Bladder microvascular endothelial cell (primary cell): ENCODE results near the gene ELN. TPM values are rescaled to one million over a fixed set of nuclear protein-coding genes. Genes with fewer than 3 reads are reported as not detected.

Source experiments
- total RNA-seq: library from RNA; depleted of rRNA; stranded (reverse); fragments of >200 nt; gene quantifications from 2 replicates; pipeline ENCODE4 v1.2.3, GENCODE V29; 2014

ELN gene
- 0.81 and 95.7 TPM in 2 replicates for total RNA-seq

DNA sequence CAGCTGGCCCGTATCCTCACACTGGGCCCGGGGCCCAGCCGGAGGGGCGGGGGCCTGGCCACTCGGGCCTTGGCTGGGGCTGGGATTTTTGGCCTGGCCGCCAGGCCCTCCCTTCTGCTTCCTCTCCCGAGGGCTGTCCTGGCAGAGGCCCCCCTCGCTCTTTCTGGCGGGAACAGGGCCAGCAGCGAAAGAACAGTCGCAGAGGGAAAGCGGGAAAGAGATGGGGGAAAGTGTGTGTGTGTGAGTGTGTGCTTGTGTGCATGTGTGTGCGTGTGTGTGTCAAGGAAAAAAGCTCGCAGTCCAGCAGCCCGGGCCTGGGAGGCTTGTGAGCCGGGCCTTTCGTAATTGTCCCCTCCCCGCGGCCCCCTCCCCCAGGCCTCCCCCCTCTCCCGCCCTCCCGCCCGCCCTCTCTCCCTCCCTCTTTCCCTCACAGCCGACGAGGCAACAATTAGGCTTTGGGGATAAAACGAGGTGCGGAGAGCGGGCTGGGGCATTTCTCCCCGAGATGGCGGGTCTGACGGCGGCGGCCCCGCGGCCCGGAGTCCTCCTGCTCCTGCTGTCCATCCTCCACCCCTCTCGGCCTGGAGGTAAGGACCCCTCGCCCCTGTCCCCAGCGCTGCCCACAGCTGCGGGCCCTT lies at the start of gene ELN:
Gene ELN, plus strand, starts transcription at position 491 of the 638 bp plus-strand sequence. Its CDS starts 15 bp downstream, at position 506.

DNA sequence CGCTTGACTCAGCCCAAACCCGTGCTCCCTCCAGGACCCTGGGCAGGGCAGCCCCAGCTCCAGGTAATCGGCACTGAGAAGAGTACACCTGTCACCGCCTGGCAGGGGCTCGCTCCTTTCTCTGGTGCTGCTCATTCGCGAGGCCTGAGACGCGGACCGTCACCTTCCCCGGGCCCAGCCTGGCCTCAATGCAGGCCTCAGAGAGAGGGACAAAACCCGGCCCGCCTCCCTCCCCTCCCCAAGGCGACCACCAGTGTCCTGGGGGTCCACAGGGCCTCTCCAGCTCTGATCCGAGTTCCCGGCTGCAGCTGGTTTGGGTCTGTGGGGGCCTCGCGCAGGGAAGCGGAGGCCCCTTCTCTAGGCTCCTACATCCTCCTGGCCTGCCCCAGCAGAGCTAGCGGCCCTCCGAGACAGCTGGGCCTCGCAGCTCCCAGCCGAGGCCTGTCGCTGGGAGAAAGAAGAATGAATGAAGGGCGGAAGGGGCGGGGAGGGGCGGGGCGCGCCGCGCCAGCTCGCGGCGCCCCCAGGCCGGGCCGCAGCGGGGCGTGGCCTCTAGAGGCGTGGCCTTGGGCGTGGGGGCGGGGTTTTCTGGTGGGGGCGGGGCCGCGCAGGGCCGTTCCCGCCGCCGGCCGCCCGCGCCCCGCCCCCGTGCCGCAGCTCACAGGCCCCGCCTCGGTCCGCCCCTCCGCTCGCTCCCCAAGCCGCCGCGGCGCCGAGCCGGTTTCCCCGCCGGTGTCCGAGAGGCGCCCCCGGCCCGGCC lies 55.3 kb downstream of the ELN start, which contains the start of gene LIMK1:
Gene LIMK1, plus strand, starts transcription at position 688 of the 760 bp plus-strand sequence. CDS start 187 bp downstream, outside the sequence.

Other genes starting within 250 kb of the ELN start
- 0.06 and 0.16 TPM in 2 replicates for gene CLDN4, start 197.2 kb upstream of the ELN start, total RNA-seq
- 2.9 and 4.0 TPM in 2 replicates for gene METTL27, start 185.7 kb upstream of the ELN start, total RNA-seq
- 0.13 TPM in 1 of 2 replicates, not detected in the other for gene TMEM270, start 167.0 kb upstream of the ELN start, total RNA-seq
- 14.7 and 38.9 TPM in 2 replicates for gene LIMK1, start 55.6 kb downstream of the ELN start, total RNA-seq
- 363 and 515 TPM in 2 replicates for gene EIF4H, start 146.2 kb downstream of the ELN start, total RNA-seq
- 0.49 and 3.1 TPM in 2 replicates for gene LAT2, start 181.8 kb downstream of the ELN start, total RNA-seq
- 25.0 and 29.3 TPM in 2 replicates for gene RFC2, start 226.2 kb downstream of the ELN start, total RNA-seq